ENCODE results near the gene MAMDC4.
A peak's percentile ranks its signal among the peaks of the same experiment; 100 is the strongest.
"Not testable (repeated sequence)": the region's sequence is repeated elsewhere in the genome, so short reads cannot be mapped to it uniquely, and the experiment has no call there.

Gene MAMDC4

GRCh38 chr9:136862849-136863622, 10.9 kb downstream of the MAMDC4 start:
- DNase-seq (ENCODE audit: low spot score), result no peak

GRCh38 chr9:136863623-136864273, 11.6 kb downstream of the MAMDC4 start:
- no peak for DNase-seq (ENCODE audit: low spot score)

- no peak for DNase-seq (ENCODE audit: low spot score)
Measured at GRCh38 chr9:136865041-136865767, 13.1 kb downstream of the MAMDC4 start.

- no peak for DNase-seq (ENCODE audit: low spot score)
Measured at GRCh38 chr9:136865768-136866103, 13.6 kb downstream of the MAMDC4 start.

- DNase-seq (ENCODE audit: low spot score), result not testable (repeated sequence)
Measured at GRCh38 chr9:136866898-136867421, 14.8 kb downstream of the MAMDC4 start.

GRCh38 chr9:136867480-136867879, 15.3 kb downstream of the MAMDC4 start:
- no peak for DNase-seq (ENCODE audit: low spot score)

- DNase-seq (ENCODE audit: low spot score), result no peak
Measured at GRCh38 chr9:136867917-136868316, 15.8 kb downstream of the MAMDC4 start.

GRCh38 chr9:136868644-136869043, 16.5 kb downstream of the MAMDC4 start:
- no peak for DNase-seq (ENCODE audit: low spot score)

- DNase-seq (ENCODE audit: low spot score), result not testable (repeated sequence)
Measured at GRCh38 chr9:136869611-136870010, 17.5 kb downstream of the MAMDC4 start.

- DNase-seq (ENCODE audit: low spot score), result no peak
Measured at GRCh38 chr9:136875155-136875554, 23.0 kb downstream of the MAMDC4 start.

- no peak for DNase-seq (ENCODE audit: low spot score)
Measured at GRCh38 chr9:136876476-136876875, 24.3 kb downstream of the MAMDC4 start.

- DNase-seq (ENCODE audit: low spot score), result no peak
Measured at GRCh38 chr9:136880651-136881050, 28.5 kb downstream of the MAMDC4 start.

GRCh38 chr9:136881691-136882108, 29.6 kb downstream of the MAMDC4 start:
- peak; percentile 71 for DNase-seq (ENCODE audit: low spot score)

- DNase-seq (ENCODE audit: low spot score), result peak; percentile 86
Measured at GRCh38 chr9:136882109-136882946, 30.2 kb downstream of the MAMDC4 start.

- DNase-seq (ENCODE audit: low spot score), result not testable (repeated sequence)
Measured at GRCh38 chr9:136882947-136883283, 30.8 kb downstream of the MAMDC4 start.

- DNase-seq (ENCODE audit: low spot score), result not testable (repeated sequence)
Measured at GRCh38 chr9:136883670-136884069, 31.5 kb downstream of the MAMDC4 start.

- peak; percentile 100 for DNase-seq (ENCODE audit: low spot score)
Measured at GRCh38 chr9:136885950-136886578, 33.9 kb downstream of the MAMDC4 start, which contains the start of gene TRAF2. TRAF2 (plus strand) TSS chr9:136886516; CDS start chr9:136898741, 12,225 bp downstream.

- DNase-seq (ENCODE audit: low spot score), result peak; percentile 90
Measured at GRCh38 chr9:136886610-136887597, 34.8 kb downstream of the MAMDC4 start.

GRCh38 chr9:136888454-136888853, 36.3 kb downstream of the MAMDC4 start:
- no peak for DNase-seq (ENCODE audit: low spot score)

GRCh38 chr9:136889858-136890257, 37.7 kb downstream of the MAMDC4 start:
- DNase-seq (ENCODE audit: low spot score), result no peak

Measured in hepatic stellate cell (primary cell).